Measurements from ENCODE around the gene MTA2. TPM values are rescaled to one million over a fixed set of nuclear protein-coding genes. Genes with fewer than 3 reads are reported as not detected.
"Not testable (repeated sequence)": the region's sequence is repeated elsewhere in the genome, so short reads cannot be mapped to it uniquely, and the experiment has no call there.

Gene MTA2
- total and polyA plus RNA-seq, 3 donors from 2014 or later: 87.6 to 115 (median 97.2) TPM

- intact Hi-C loops (cut with DNase I; ENCODE audit: low total_unique reads): no loop called here
- 1% methylated on average over 18 to 76 of the region's 77 CpGs for WGBS, 2 donors
- no peaks in the 10 kb centered on the region for H3K27me3 ChIP-seq
- peak; percentile 20 for TF ChIP-seq POLR2A (IDR thresholded peaks at IDR 0.05)
- peak in 2 of 3 experiments; percentile 27 to 30 for TF ChIP-seq CTCF (IDR thresholded peaks at IDR 0.05)
- no peaks in the 10 kb centered on the region for H3K9me3 ChIP-seq
- H3K4me3 ChIP-seq: peak within 1 kb of the TSS; percentile 79 to 94
- peak within 1 kb of the TSS; percentile 81 to 84 for H3K27ac ChIP-seq
- peaks cover 7% of the 10 kb centered on the region for H3K4me1 ChIP-seq
- peak; percentile 98 for DNase-seq
- no peaks in the 10 kb centered on the region for H3K36me3 ChIP-seq (ENCODE audit: low read depth, missing control alignments)
Observed at GRCh38 chr11:62621567-62622470, 20.2 kb upstream of the MTA2 start, which contains the start of gene B3GAT3. B3GAT3 (minus strand) TSS chr11:62621986; CDS start chr11:62621947, 39 bp downstream.

GRCh38 chr11:62621027-62621566 is 19.4 kb upstream of the MTA2 start:
- H3K36me3 ChIP-seq (ENCODE audit: low read depth, missing control alignments): no peaks in the 10 kb centered on the region
- peak overlapping the region; percentile 79 to 94 for H3K4me3 ChIP-seq
- H3K27me3 ChIP-seq: no peaks in the 10 kb centered on the region
- H3K4me1 ChIP-seq: peaks cover 7% of the 10 kb centered on the region
- H3K9me3 ChIP-seq: no peaks in the 10 kb centered on the region
- H3K27ac ChIP-seq: peak overlapping the region; percentile 81 to 84
- no peak for DNase-seq
- intact Hi-C loops (cut with DNase I; ENCODE audit: low total_unique reads): no loop called here
- WGBS, 2 donors: 21 to 23% methylated on average over 8 of the region's 8 CpGs
- no peak for TF ChIP-seq CTCF (IDR thresholded peaks at IDR 0.05)
- no peak for TF ChIP-seq POLR2A (IDR thresholded peaks at IDR 0.05)

GRCh38 chr11:62616957-62617356 is 15.3 kb upstream of the MTA2 start:
- WGBS, 2 donors: 91% methylated on average over 14 of the region's 14 CpGs; no CpG with 5 or more reads in 1 of the 2 donors
- H3K27me3 ChIP-seq; DNase-seq; H3K27ac ChIP-seq; intact Hi-C loops (cut with DNase I; ENCODE audit: low total_unique reads); H3K4me3 ChIP-seq; H3K36me3 ChIP-seq (ENCODE audit: low read depth, missing control alignments); H3K9me3 ChIP-seq: not testable (repeated sequence)
- peaks cover 12% of the 10 kb centered on the region for H3K4me1 ChIP-seq

GRCh38 chr11:62615521-62615920 is 13.9 kb upstream of the MTA2 start:
- Histone ChIP-seq H3K36me3 (ENCODE audit: low read depth, missing control alignments) (no peaks in the 10 kb centered on the region), H3K9me3 (no peaks in the 10 kb centered on the region), H3K27ac (no peak overlapping the region), H3K4me1 (peaks cover 20% of the 10 kb centered on the region), H3K27me3 (no peaks in the 10 kb centered on the region), H3K4me3 (no peak overlapping the region)
- DNase-seq: no peak
- TF ChIP-seq CTCF (IDR thresholded peaks at IDR 0.05): no peak
- TF ChIP-seq POLR2A (IDR thresholded peaks at IDR 0.05): no peak
- 84 to 89% methylated on average over 4 to 7 of the region's 7 CpGs for WGBS, 2 donors
- intact Hi-C loops (cut with DNase I; ENCODE audit: low total_unique reads): no loop called here

GRCh38 chr11:62614275-62614674 is 12.6 kb upstream of the MTA2 start:
- Histone ChIP-seq H3K36me3 (ENCODE audit: low read depth, missing control alignments) (no peaks in the 10 kb centered on the region), H3K27ac (no peak overlapping the region), H3K9me3 (no peaks in the 10 kb centered on the region), H3K4me1 (peaks cover 24% of the 10 kb centered on the region), H3K27me3 (no peaks in the 10 kb centered on the region), H3K4me3 (no peak overlapping the region)
- intact Hi-C loops (cut with DNase I; ENCODE audit: low total_unique reads): no loop called here
- TF ChIP-seq CTCF (IDR thresholded peaks at IDR 0.05): no peak
- no peak for TF ChIP-seq POLR2A (IDR thresholded peaks at IDR 0.05)
- WGBS, 2 donors: 77% methylated on average over 8 of the region's 8 CpGs
- no peak for DNase-seq
